ACC112 (cell line): ENCODE measurements around the gene CLPTM1L.
"Not testable (repeated sequence)": the region's sequence is repeated elsewhere in the genome, so short reads cannot be mapped to it uniquely, and the experiment has no call there.

Experiments used
- H2AFZ ChIP-seq: fragments of 200-600 bp; sonication (generic); one replicate; pipeline ENCODE4 v1.6.0; 2017; ENCODE audit warnings: antibody characterized with exemption, low read length; ENCODE audit not compliant: unreplicated experiment
- H3K27ac ChIP-seq: fragments of 200-600 bp; sonication (generic); 2 replicates; pipeline ENCODE4 v1.5.1; 2014; ENCODE audit warnings: low read depth, mild to moderate bottlenecking, antibody characterized with exemption, low read length, moderate library complexity
- H3K27me3 ChIP-seq: fragments of 200-600 bp; sonication (generic); 2 replicates; pipeline ENCODE4 v1.6.1; 2014; ENCODE audit warnings: mild to moderate bottlenecking, antibody characterized with exemption, low read length, moderate library complexity, mixed read lengths; ENCODE audit not compliant: insufficient read depth
- H3K36me3 ChIP-seq: fragments of 200-600 bp; sonication (generic); 2 replicates; pipeline ENCODE4 v1.6.1; 2016; ENCODE audit warnings: mild to moderate bottlenecking, antibody characterized with exemption, low read length, moderate library complexity, mixed read lengths; ENCODE audit not compliant: insufficient read depth
- H3K4me1 ChIP-seq: fragments of 200-600 bp; sonication (generic); one replicate; pipeline ENCODE4 v1.6.1; 2016; ENCODE audit warnings: low read length, mixed read lengths; ENCODE audit not compliant: insufficient read depth, unreplicated experiment, control insufficient read depth
- H3K4me3 ChIP-seq: fragments of 200-600 bp; sonication (generic); 2 replicates; pipeline ENCODE4 v1.5.1; 2014; ENCODE audit warnings: mild to moderate bottlenecking, low read depth, low read length
- H3K79me2 ChIP-seq: fragments of 200-600 bp; sonication (generic); one replicate; pipeline ENCODE4 v1.6.0; 2016; ENCODE audit warnings: low read length; ENCODE audit not compliant: control insufficient read depth, unreplicated experiment, insufficient read depth

CLPTM1L gene

DNA sequence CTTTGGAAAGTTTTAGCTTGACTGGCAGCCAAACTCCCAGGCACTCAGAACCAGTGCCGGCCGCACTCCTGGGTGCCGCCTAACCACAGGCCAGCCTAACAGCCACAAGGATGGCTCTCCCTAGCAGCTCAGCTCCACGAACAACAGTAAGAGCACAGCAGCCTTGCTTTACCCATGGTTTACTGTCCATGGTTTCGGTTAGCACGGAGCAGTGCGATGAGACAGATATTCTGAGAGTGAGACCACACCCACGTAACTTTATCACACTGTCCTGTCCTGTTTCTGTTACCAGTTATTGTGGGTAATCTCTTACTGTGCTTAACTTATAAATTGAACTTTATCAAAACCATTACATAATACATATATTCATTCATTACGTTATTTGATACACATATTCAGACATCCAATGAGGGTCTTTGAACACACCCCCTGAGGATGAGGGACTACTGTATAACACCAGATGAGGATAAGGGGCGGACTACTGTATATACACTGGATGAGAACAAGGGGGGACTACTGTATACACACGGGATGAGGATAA, 12.4 kb downstream of the CLPTM1L start:
- Histone ChIP-seq H3K4me3 (no peak overlapping the region), H3K79me2 (peaks cover 3% of the 10 kb centered on the region), H3K27me3 (no peaks in the 10 kb centered on the region), H3K36me3 (peaks cover 28% of the 10 kb centered on the region; the same call in 1 of the 2 replicates), H3K27ac (no peak overlapping the region), H2AFZ (no peak overlapping the region), H3K4me1 (no peaks in the 10 kb centered on the region)

GRCh38 chr5:1331861-1332405, 13.0 kb downstream of the CLPTM1L start:
- Histone ChIP-seq H3K79me2 (peaks cover under 1% of the 10 kb centered on the region), H3K4me3 (no peak overlapping the region), H2AFZ (no peak overlapping the region), H3K4me1 (no peaks in the 10 kb centered on the region), H3K27ac (no peak overlapping the region), H3K27me3 (no peaks in the 10 kb centered on the region), H3K36me3 (peaks cover 28% of the 10 kb centered on the region; the same call in 1 of the 2 replicates)

- Histone ChIP-seq H3K36me3 (peaks cover 28% of the 10 kb centered on the region; the same call in 1 of the 2 replicates), H3K79me2 (no peaks in the 10 kb centered on the region)
These were observed 13.8 kb downstream of the CLPTM1L start for GRCh38 chr5:1330847-1331831.

GRCh38 chr5:1330146-1330846, 14.6 kb downstream of the CLPTM1L start:
- H3K79me2 ChIP-seq = no peaks in the 10 kb centered on the region
- H3K4me1 ChIP-seq = peaks cover 3% of the 10 kb centered on the region
- no peaks in the 10 kb centered on the region for H3K27me3 ChIP-seq
- H3K4me3 ChIP-seq = no peak overlapping the region
- no peak overlapping the region for H2AFZ ChIP-seq
- peaks cover 34% of the 10 kb centered on the region; the same call in 1 of the 2 replicates for H3K36me3 ChIP-seq
- no peak overlapping the region for H3K27ac ChIP-seq

More at GRCh38 chr5:1330847-1331831, 13.8 kb downstream of the CLPTM1L start:
- H3K4me1 ChIP-seq = peaks cover 3% of the 10 kb centered on the region
- H3K27ac ChIP-seq = no peak overlapping the region
- H3K4me3 ChIP-seq = no peak overlapping the region
- no peaks in the 10 kb centered on the region for H3K27me3 ChIP-seq
- H2AFZ ChIP-seq = no peak overlapping the region

DNA sequence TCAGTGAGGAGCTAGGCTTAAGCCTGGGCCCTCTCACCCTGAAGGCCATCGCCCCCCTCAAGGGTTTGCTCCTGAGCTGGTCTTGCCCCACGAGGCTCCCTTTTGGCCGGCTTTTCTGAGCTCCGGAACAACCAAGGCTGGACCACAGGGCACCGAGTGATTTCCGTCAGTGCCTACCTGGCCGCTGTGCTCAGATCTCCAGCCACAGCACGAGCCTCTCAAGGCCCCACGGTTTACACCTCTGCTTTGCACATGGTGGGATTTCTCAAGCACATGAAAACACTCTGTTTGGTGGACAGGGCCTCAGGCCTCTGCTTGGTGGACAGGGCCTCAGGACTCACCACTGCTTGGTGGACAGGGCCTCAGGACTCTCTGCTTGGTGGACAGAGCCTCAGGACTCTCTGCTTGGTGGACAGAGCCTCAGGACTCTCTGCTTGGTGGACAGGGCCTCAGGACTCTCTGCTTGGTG, 15.8 kb downstream of the CLPTM1L start:
- Histone ChIP-seq H2AFZ (no peak overlapping the region), H3K4me1 (peaks cover 3% of the 10 kb centered on the region), H3K4me3 (no peak overlapping the region), H3K79me2 (no peaks in the 10 kb centered on the region), H3K27ac (no peak overlapping the region), H3K36me3 (peaks cover 44% of the 10 kb centered on the region; the same call in 1 of the 2 replicates), H3K27me3 (no peaks in the 10 kb centered on the region)

- H3K36me3 ChIP-seq = peaks cover 38% of the 10 kb centered on the region; the same call in 1 of the 2 replicates
- H3K27ac ChIP-seq = peak overlapping the region; percentile 26; the same call in 1 of the 2 replicates
These were observed 16.4 kb downstream of the CLPTM1L start for GRCh38 chr5:1328237-1329110.

GRCh38 chr5:1326901-1327756, 17.8 kb downstream of the CLPTM1L start:
- not testable (repeated sequence) for H3K27me3 ChIP-seq, H3K4me1 ChIP-seq, H3K4me3 ChIP-seq, H2AFZ ChIP-seq, H3K79me2 ChIP-seq
- H3K27ac ChIP-seq = peak overlapping the region; percentile 71
- H3K36me3 ChIP-seq = peaks cover 28% of the 10 kb centered on the region; the same call in 1 of the 2 replicates

More at GRCh38 chr5:1328237-1329110, 16.4 kb downstream of the CLPTM1L start:
- not testable (repeated sequence) for H2AFZ ChIP-seq, H3K27me3 ChIP-seq, H3K4me1 ChIP-seq, H3K4me3 ChIP-seq, H3K79me2 ChIP-seq

DNA sequence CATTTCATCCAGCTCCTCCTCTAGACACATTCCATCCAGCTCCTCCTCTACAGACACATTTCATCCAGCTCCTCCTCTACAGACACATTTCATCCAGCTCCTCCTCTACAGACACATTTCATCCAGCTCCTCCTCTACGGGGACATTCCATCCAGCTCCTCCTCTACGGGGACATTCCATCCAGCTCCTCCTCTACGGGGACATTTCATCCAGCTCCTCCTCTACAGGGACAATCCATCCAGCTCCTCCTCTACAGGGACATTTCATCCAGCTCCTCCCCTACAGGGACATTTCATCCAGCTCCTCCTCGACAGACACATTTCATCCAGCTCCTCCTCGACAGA, 18.4 kb downstream of the CLPTM1L start:
- peak overlapping the region; percentile 41 for H3K27ac ChIP-seq
- H3K4me1 ChIP-seq, H2AFZ ChIP-seq, H3K27me3 ChIP-seq, H3K4me3 ChIP-seq, H3K79me2 ChIP-seq: not testable (repeated sequence)
- H3K36me3 ChIP-seq = peaks cover 28% of the 10 kb centered on the region; the same call in 1 of the 2 replicates

- H3K27ac ChIP-seq = no peak overlapping the region
- H3K4me3 ChIP-seq = no peak overlapping the region
- H3K36me3 ChIP-seq = peaks cover 26% of the 10 kb centered on the region; the same call in 1 of the 2 replicates
- H3K4me1 ChIP-seq = peaks cover 3% of the 10 kb centered on the region
- no peaks in the 10 kb centered on the region for H3K79me2 ChIP-seq
- H3K27me3 ChIP-seq = no peaks in the 10 kb centered on the region
- H2AFZ ChIP-seq = no peak overlapping the region
These were observed 18.9 kb downstream of the CLPTM1L start for GRCh38 chr5:1325870-1326531.
